Peyer's patch (tissue), 4 donors: ENCODE data around the gene ZNF764. TPM values are rescaled to one million over a fixed set of nuclear protein-coding genes. Genes with fewer than 3 reads are reported as not detected.
A peak's percentile ranks its signal among the peaks of the same experiment; 100 is the strongest.

ENCODE experiments used
- DNase-seq, 3 donors: peaks; one replicate each; pipeline ENCODE4 v3.0.0-alpha.2; 2017 to 2019
- H3K27ac ChIP-seq, 4 donors: fragments of 200-600 bp; sonication (generic); one replicate each; pipeline ENCODE4 v1.5.1; 2016 to 2019
- H3K27me3 ChIP-seq, 2 donors: fragments of 200-600 bp; sonication (generic); one replicate each; pipeline ENCODE4 v1.5.1; 2019
- H3K36me3 ChIP-seq, 3 donors: fragments of 200-600 bp; sonication (generic); one replicate each; pipeline ENCODE4 v1.5.1; 2016 to 2019
- H3K4me1 ChIP-seq, 4 donors: fragments of 200-600 bp; sonication (generic); one replicate each; pipeline ENCODE4 v1.5.1; 2016 to 2019
- H3K4me3 ChIP-seq, 4 donors: fragments of 200-600 bp; sonication (generic); 1 replicate in 3 of 4; 2 replicates in 1 of 4; pipeline ENCODE4 v1.5.1; 2016 to 2019; ENCODE audit warnings: mild to moderate bottlenecking in 1 of 4
- H3K9me3 ChIP-seq, 4 donors: fragments of 200-600 bp; sonication (generic); one replicate each; pipeline ENCODE4 v1.5.1; 2016 to 2019; ENCODE audit warnings: mild to moderate bottlenecking in 1 of 4
- CTCF ChIP-seq, 6 experiments: fragments of 450-650 bp in 4 of 6; fragments of 200-600 bp in 2 of 6; sonication (generic) in 1 of 6; IDR thresholded peaks; one replicate each; pipeline ENCODE4 v1.5.1; 2017 to 2019; ENCODE audit warnings: antibody characterized with exemption in 6 of 6, mild to moderate bottlenecking in 3 of 6, moderate library complexity in 1 of 6
- POLR2A ChIP-seq, 2 donors: fragments of 450-650 bp; IDR thresholded peaks; one replicate each; pipeline ENCODE4 v1.5.1; 2017; ENCODE audit warnings: antibody characterized with exemption in 2 of 2, mild to moderate bottlenecking in 2 of 2, moderate library complexity in 2 of 2
- total RNA-seq, 4 donors: library from RNA; depleted of rRNA; stranded (reverse); fragments of >200 nt; gene quantifications; one replicate each; pipeline ENCODE4 v1.1.0, GENCODE V29; 2016

ZNF764 gene
- total RNA-seq, 4 donors from 2014 or later = 5.8 to 22.5 (median 19.8) TPM

GRCh38 chr16:30569281-30569680, 11.1 kb upstream of the ZNF764 start:
- Histone ChIP-seq H3K4me3 (no peak overlapping the region), H3K27me3 (no peaks in the 10 kb centered on the region), H3K27ac (peak overlapping the region in 1 of 4 donors; percentile 70), H3K9me3 (no peaks in the 10 kb centered on the region), H3K4me1 (peaks cover 4 to 23% (median 14%) of the 10 kb centered on the region in 4 donors), H3K36me3 (peaks cover 0 to 3% (median 0%) of the 10 kb centered on the region in 3 donors)
- DNase-seq = no peak
- TF ChIP-seq CTCF (IDR thresholded peaks at IDR 0.05) (no peak), POLR2A (IDR thresholded peaks at IDR 0.05) (no peak)

GRCh38 chr16:30567991-30568638, 9.9 kb upstream of the ZNF764 start:
- TF ChIP-seq CTCF (IDR thresholded peaks at IDR 0.05) = no peak
- TF ChIP-seq POLR2A (IDR thresholded peaks at IDR 0.05) = no peak
- H3K9me3 ChIP-seq = no peaks in the 10 kb centered on the region
- no peak overlapping the region for H3K4me3 ChIP-seq
- H3K27me3 ChIP-seq = no peaks in the 10 kb centered on the region
- H3K4me1 ChIP-seq = peaks cover 4 to 23% (median 14%) of the 10 kb centered on the region in 4 donors
- H3K27ac ChIP-seq = peak overlapping the region; percentile 20 to 70 (median 57)
- H3K36me3 ChIP-seq = peaks cover 0 to 3% (median 0%) of the 10 kb centered on the region in 3 donors
- peak in 2 of 3 donors; percentile 55 to 67 for DNase-seq

- Histone ChIP-seq H3K27me3 (no peaks in the 10 kb centered on the region), H3K4me3 (no peak overlapping the region), H3K4me1 (peaks cover 2 to 18% (median 10%) of the 10 kb centered on the region in 4 donors), H3K9me3 (no peaks in the 10 kb centered on the region), H3K36me3 (peaks cover 0 to 3% (median 0%) of the 10 kb centered on the region in 3 donors), H3K27ac (peak overlapping the region in 3 of 4 donors; percentile 45 to 70 (median 69))
- no peak for TF ChIP-seq CTCF (IDR thresholded peaks at IDR 0.05)
- TF ChIP-seq POLR2A (IDR thresholded peaks at IDR 0.05) = no peak
- DNase-seq = no peak
These were observed 9.2 kb upstream of the ZNF764 start for GRCh38 chr16:30567160-30567990.

GRCh38 chr16:30566531-30566930, 8.4 kb upstream of the ZNF764 start:
- no peaks in the 10 kb centered on the region for H3K27me3 ChIP-seq
- no peak overlapping the region for H3K4me3 ChIP-seq
- no peaks in the 10 kb centered on the region for H3K9me3 ChIP-seq
- H3K4me1 ChIP-seq = peaks cover 0 to 15% (median 7%) of the 10 kb centered on the region in 4 donors
- TF ChIP-seq CTCF (IDR thresholded peaks at IDR 0.05) (no peak), POLR2A (IDR thresholded peaks at IDR 0.05) (no peak)
- DNase-seq = no peak
- H3K36me3 ChIP-seq = peaks cover 0 to 3% (median 0%) of the 10 kb centered on the region in 3 donors
- no peak overlapping the region for H3K27ac ChIP-seq

GRCh38 chr16:30565984-30566383, 7.8 kb upstream of the ZNF764 start:
- DNase-seq = no peak
- no peak for TF ChIP-seq CTCF (IDR thresholded peaks at IDR 0.05)
- no peak for TF ChIP-seq POLR2A (IDR thresholded peaks at IDR 0.05)
- no peak overlapping the region for H3K27ac ChIP-seq
- H3K4me1 ChIP-seq = peaks cover 0 to 18% (median 8%) of the 10 kb centered on the region in 4 donors
- no peaks in the 10 kb centered on the region for H3K27me3 ChIP-seq
- H3K36me3 ChIP-seq = peaks cover 0 to 3% (median 0%) of the 10 kb centered on the region in 3 donors
- no peaks in the 10 kb centered on the region for H3K9me3 ChIP-seq
- no peak overlapping the region for H3K4me3 ChIP-seq
